GM12878 (cell line): Measurements from ENCODE around the gene RALGDS.
A peak's percentile ranks its signal among the peaks of the same experiment; 100 is the strongest.

ENCODE experiments used
- ATF2 ChIP-seq: IDR thresholded peaks from 2 replicates; pipeline ENCODE4 v1.6.1; 2012; ENCODE audit warnings: low read length, inconsistent platforms
- CEBPB ChIP-seq, 2 experiments: fragments of 150-350 bp in 1 of 2; IDR thresholded peaks; 2 replicates each; pipeline ENCODE4 v1.6.1; 2012 to 2014; ENCODE audit warnings: low read depth in 2 of 2, low read length in 2 of 2, borderline replicate concordance in 1 of 2, inconsistent platforms in 1 of 2
- CEBPZ ChIP-seq: fragments of 150-350 bp; IDR thresholded peaks from 2 replicates; pipeline ENCODE4 v1.6.1; 2016; ENCODE audit warnings: low read depth, low read length
- CHD1 ChIP-seq: IDR thresholded peaks from 2 replicates; pipeline ENCODE4 v1.6.1; 2012; ENCODE audit warnings: low read depth, low read length, improper control_type of control experiment
- CTCF ChIP-seq, 3 experiments: IDR thresholded peaks in 2 of 3; conservative IDR thresholded peaks in 1 of 3; 2 replicates each; pipeline ENCODE4 v1.5.1; 2011; ENCODE audit warnings: low read depth in 3 of 3, low read length in 3 of 3, mild to moderate bottlenecking in 3 of 3, control low read depth in 2 of 3, moderate library complexity in 2 of 3, inconsistent platforms in 1 of 3, mixed read lengths in 1 of 3; ENCODE audit not compliant: control insufficient read depth in 2 of 3, insufficient read depth in 1 of 3; ENCODE audit errors: extremely low read depth in 1 of 3
- IKZF1 ChIP-seq: fragments of 450-650 bp; conservative IDR thresholded peaks from 2 replicates; pipeline ENCODE4 v1.6.1; 2017; ENCODE audit warnings: antibody characterized with exemption, mild to moderate bottlenecking
- RAD21 ChIP-seq: IDR thresholded peaks from 2 replicates; pipeline ENCODE4 v1.6.1; 2011; ENCODE audit warnings: mild to moderate bottlenecking, low read depth, low read length, moderate library complexity; ENCODE audit not compliant: insufficient read depth
- STAT1 ChIP-seq: fragments of 450-650 bp; conservative IDR thresholded peaks from 2 replicates; pipeline ENCODE4 v1.6.1; 2014; ENCODE audit warnings: antibody characterized with exemption, mild to moderate bottlenecking

- no peak for TF ChIP-seq CTCF (IDR thresholded peaks at IDR 0.05 in 2 of 3, conservative IDR thresholded peaks at IDR 0.05 in 1 of 3; ENCODE audit: control insufficient read depth in 2 of 3, extremely low read depth in 1 of 3, insufficient read depth in 1 of 3, low read depth in 3 of 3, low read length in 3 of 3)
- no peak for TF ChIP-seq ATF2
- TF ChIP-seq CEBPZ, result no peak
- TF ChIP-seq CHD1, result no peak
- no peak for TF ChIP-seq STAT1
- no peak for TF ChIP-seq CEBPB (IDR thresholded peaks at IDR 0.05; ENCODE audit: borderline replicate concordance in 1 of 2, low read depth in 2 of 2, low read length in 2 of 2)
- TF ChIP-seq IKZF1, result peak; percentile 37; the same call in 1 of the 2 replicates
- TF ChIP-seq RAD21, result no peak
Measured at GRCh38 chr9:133120501-133121197, 391 bp downstream of the RALGDS start.
